BLaER1 treated with 17β-estradiol and CSF1 and Interleukin-3, amounts not matched to agents 10 nM and 100 nM (cell line): ENCODE results near the gene MAS1.

Experiments used
- H3K27ac ChIP-seq, 11 experiments: shearing (Covaris generic); formaldehyde crosslinking; 2 replicates each; pipeline ENCODE4 v1.8.1; 2022
- H3K27me3 ChIP-seq, 11 experiments: shearing (Covaris generic); formaldehyde crosslinking; 2 replicates each; pipeline ENCODE4 v1.8.1; 2022
- H3K36me3 ChIP-seq, 11 experiments: shearing (Covaris generic); formaldehyde crosslinking; 2 replicates each; pipeline ENCODE4 v1.8.1; 2022
- H3K4me1 ChIP-seq, 10 experiments: shearing (Covaris generic); formaldehyde crosslinking; 2 replicates each; pipeline ENCODE4 v1.8.1; 2022
- H3K4me2 ChIP-seq, 11 experiments: shearing (Covaris generic); formaldehyde crosslinking; 2 replicates each; pipeline ENCODE4 v1.8.1; 2022
- H3K4me3 ChIP-seq, 10 experiments: shearing (Covaris generic); formaldehyde crosslinking; 2 replicates each; pipeline ENCODE4 v1.8.1; 2022
- H3K9ac ChIP-seq, 11 experiments: shearing (Covaris generic); formaldehyde crosslinking; 2 replicates each; pipeline ENCODE4 v1.8.1; 2022
- H3K9me3 ChIP-seq, 11 experiments: shearing (Covaris generic); formaldehyde crosslinking; replicated peaks in 1 of 11; 2 replicates each; pipeline ENCODE4 v1.8.1; 2022
- H4K20me1 ChIP-seq, 11 experiments: shearing (Covaris generic); formaldehyde crosslinking; 2 replicates each; pipeline ENCODE4 v1.8.1; 2022
- Cebpa-rat ChIP-seq, 11 experiments: shearing (Covaris generic); IDR thresholded peaks; 2 replicates each; pipeline ENCODE4 v1.8.1; 2022

MAS1 gene

DNA sequence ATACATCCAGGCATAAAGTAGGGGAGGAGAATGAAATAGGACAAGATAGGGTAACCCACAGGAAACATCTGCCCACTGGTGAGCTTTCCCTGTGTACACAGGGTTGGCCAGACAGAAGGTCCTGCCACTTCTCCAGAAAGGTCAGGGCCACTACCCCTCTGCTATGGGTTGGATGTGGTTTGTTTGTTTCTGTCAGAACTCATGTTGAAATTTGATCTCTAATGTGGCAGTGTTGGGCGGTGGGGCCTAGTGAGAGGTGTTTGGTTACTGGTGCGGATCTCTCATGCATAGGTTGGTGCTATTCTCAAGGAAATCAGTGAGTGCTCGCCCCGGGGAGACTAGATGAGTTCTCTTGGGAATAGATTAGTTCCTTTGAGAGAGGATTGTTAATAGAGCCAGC lies 15.6 kb upstream of the MAS1 start:
- Histone ChIP-seq H3K9ac (no peak overlapping the region), H3K27me3 (no peaks in the 10 kb centered on the region), H3K36me3 (no peaks in the 10 kb centered on the region), H3K27ac (no peak overlapping the region), H3K4me2 (peak overlapping the region in 9 of 11 experiments; percentile 32 to 75 (median 63); a peak in 18 of 22 replicates), H3K4me1 (peaks cover 0 to 25% (median 19%) of the 10 kb centered on the region in 10 experiments; a peak in 16 of 20 replicates), H3K9me3 (no peaks in the 10 kb centered on the region; a peak in 1 of 22 replicates), H4K20me1 (no peaks in the 10 kb centered on the region), H3K4me3 (no peak overlapping the region)
- no peak for TF ChIP-seq Cebpa-rat (IDR thresholded peaks at IDR 0.05)

DNA sequence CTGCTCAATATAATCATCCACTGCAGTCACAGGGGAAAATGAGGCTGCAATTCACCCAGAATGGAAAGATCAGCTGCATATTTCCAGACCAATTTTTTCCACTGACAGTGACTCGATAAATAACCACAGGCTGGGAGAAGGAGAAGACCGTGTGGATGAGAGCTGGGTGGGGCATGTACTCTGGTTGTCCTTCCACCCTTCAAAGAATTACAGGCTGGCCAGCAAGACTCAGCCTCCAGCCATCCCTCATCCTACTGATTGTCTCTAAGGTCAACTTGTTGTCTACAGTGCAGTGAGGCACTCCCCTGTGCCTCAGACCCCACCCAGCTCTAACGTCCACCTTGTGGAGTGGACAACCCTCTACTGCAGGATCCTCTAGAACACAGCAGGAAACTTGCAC lies 14.5 kb upstream of the MAS1 start:
- TF ChIP-seq Cebpa-rat (IDR thresholded peaks at IDR 0.05), result no peak
- no peaks in the 10 kb centered on the region for H4K20me1 ChIP-seq
- H3K9me3 ChIP-seq, result no peaks in the 10 kb centered on the region; a peak in 1 of 22 replicates
- H3K36me3 ChIP-seq, result no peaks in the 10 kb centered on the region
- no peaks in the 10 kb centered on the region for H3K27me3 ChIP-seq
- peak overlapping the region in 8 of 11 experiments; percentile 40 to 75 (median 65); a peak in 15 of 22 replicates for H3K4me2 ChIP-seq
- H3K27ac ChIP-seq, result no peak overlapping the region
- H3K4me1 ChIP-seq, result peaks cover 0 to 25% (median 19%) of the 10 kb centered on the region in 10 experiments; a peak in 16 of 20 replicates
- no peak overlapping the region for H3K4me3 ChIP-seq
- H3K9ac ChIP-seq, result no peak overlapping the region

GRCh38 chr6:159877256-159877808 lies 13.5 kb upstream of the MAS1 start:
- no peak for TF ChIP-seq Cebpa-rat (IDR thresholded peaks at IDR 0.05)
- Histone ChIP-seq H3K4me2 (no peak overlapping the region), H3K27ac (no peak overlapping the region), H3K9ac (no peak overlapping the region), H3K4me1 (peaks cover 0 to 25% (median 19%) of the 10 kb centered on the region in 10 experiments; a peak in 16 of 20 replicates), H3K4me3 (no peak overlapping the region), H3K27me3 (no peaks in the 10 kb centered on the region), H3K36me3 (no peaks in the 10 kb centered on the region), H3K9me3 (no peaks in the 10 kb centered on the region; a peak in 1 of 22 replicates), H4K20me1 (no peaks in the 10 kb centered on the region)

- Histone ChIP-seq H3K27ac (no peak overlapping the region), H3K9me3 (no peaks in the 10 kb centered on the region; a peak in 1 of 22 replicates), H3K27me3 (no peaks in the 10 kb centered on the region)
Observed at GRCh38 chr6:159878341-159878740, 12.4 kb upstream of the MAS1 start.

GRCh38 chr6:159879856-159880255 lies 10.9 kb upstream of the MAS1 start:
- no peak overlapping the region for H3K27ac ChIP-seq
- no peak overlapping the region for H3K4me3 ChIP-seq
- no peak overlapping the region for H3K9ac ChIP-seq
- H3K36me3 ChIP-seq, result no peaks in the 10 kb centered on the region
- H3K4me1 ChIP-seq, result peaks cover 0 to 17% (median 16%) of the 10 kb centered on the region in 10 experiments; a peak in 16 of 20 replicates
- no peaks in the 10 kb centered on the region for H3K27me3 ChIP-seq
- no peaks in the 10 kb centered on the region; a peak in 1 of 22 replicates for H3K9me3 ChIP-seq
- H3K4me2 ChIP-seq, result no peak overlapping the region
- no peaks in the 10 kb centered on the region for H4K20me1 ChIP-seq
- TF ChIP-seq Cebpa-rat (IDR thresholded peaks at IDR 0.05), result no peak

More at GRCh38 chr6:159878341-159878740, 12.4 kb upstream of the MAS1 start:
- Histone ChIP-seq H3K36me3 (no peaks in the 10 kb centered on the region), H3K4me3 (no peak overlapping the region), H3K9ac (no peak overlapping the region), H3K4me2 (no peak overlapping the region), H4K20me1 (no peaks in the 10 kb centered on the region), H3K4me1 (peaks cover 0 to 25% (median 19%) of the 10 kb centered on the region in 10 experiments; a peak in 16 of 20 replicates)
- no peak for TF ChIP-seq Cebpa-rat (IDR thresholded peaks at IDR 0.05)

- TF ChIP-seq Cebpa-rat (IDR thresholded peaks at IDR 0.05), result no peak
- Histone ChIP-seq H3K36me3 (no peaks in the 10 kb centered on the region), H3K4me3 (no peak overlapping the region), H3K27me3 (no peaks in the 10 kb centered on the region), H3K4me2 (no peak overlapping the region), H4K20me1 (no peaks in the 10 kb centered on the region), H3K9ac (no peak overlapping the region), H3K4me1 (peaks cover 0 to 11% (median 9%) of the 10 kb centered on the region in 10 experiments; a peak in 16 of 20 replicates), H3K9me3 (no peaks in the 10 kb centered on the region; a peak in 1 of 22 replicates), H3K27ac (no peak overlapping the region)
Observed at GRCh38 chr6:159880412-159880975, 10.3 kb upstream of the MAS1 start.

DNA sequence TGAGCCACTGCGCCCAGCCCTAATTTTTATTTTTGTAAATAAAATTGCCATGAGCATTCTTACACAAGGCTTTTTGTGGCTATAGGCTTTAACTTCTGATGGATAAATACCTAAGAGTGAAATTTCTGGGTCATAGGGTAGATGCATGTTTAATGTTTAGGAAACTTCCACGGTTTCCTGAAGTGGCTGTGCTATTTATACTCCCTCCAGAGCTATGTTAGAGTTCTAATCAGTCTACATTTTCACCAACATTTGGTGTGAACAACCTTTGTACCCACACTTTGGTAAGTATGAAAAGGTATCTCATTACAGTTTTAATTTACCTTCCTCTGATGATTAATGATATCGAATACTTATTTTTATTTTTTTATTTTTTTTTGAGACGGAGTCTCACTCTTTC lies 6.1 kb upstream of the MAS1 start:
- TF ChIP-seq Cebpa-rat (IDR thresholded peaks at IDR 0.05), result no peak
- no peaks in the 10 kb centered on the region for H3K36me3 ChIP-seq
- no peak overlapping the region for H3K9ac ChIP-seq
- no peaks in the 10 kb centered on the region for H3K27me3 ChIP-seq
- H3K4me3 ChIP-seq, result no peak overlapping the region
- no peaks in the 10 kb centered on the region for H3K9me3 ChIP-seq
- H3K27ac ChIP-seq, result no peak overlapping the region
- no peaks in the 10 kb centered on the region for H3K4me1 ChIP-seq
- H4K20me1 ChIP-seq, result no peaks in the 10 kb centered on the region
- no peak overlapping the region for H3K4me2 ChIP-seq

DNA sequence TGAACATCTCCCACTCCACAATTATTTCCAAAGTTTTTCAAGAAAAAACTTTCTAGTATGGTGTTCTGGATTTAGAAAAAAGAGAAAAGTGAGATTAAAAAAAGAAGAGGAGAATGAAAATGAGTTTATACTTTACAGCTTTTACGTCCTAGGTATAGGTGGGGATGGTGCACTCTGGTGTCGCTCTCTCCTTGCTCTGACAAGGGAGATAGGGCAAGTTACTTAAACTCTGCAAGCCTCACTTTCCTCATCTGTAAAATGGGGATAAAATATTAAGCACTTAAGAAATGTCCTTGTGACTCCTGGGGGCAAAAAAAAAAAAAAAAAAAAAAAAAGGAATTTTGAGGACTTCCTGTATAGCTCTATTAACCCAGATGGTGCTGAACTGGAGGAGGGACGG lies 4.5 kb upstream of the MAS1 start:
- Histone ChIP-seq H3K4me2 (no peak overlapping the region), H3K27ac (no peak overlapping the region), H4K20me1 (no peaks in the 10 kb centered on the region), H3K9me3 (no peaks in the 10 kb centered on the region), H3K36me3 (no peaks in the 10 kb centered on the region), H3K4me1 (no peaks in the 10 kb centered on the region), H3K4me3 (no peak overlapping the region), H3K27me3 (no peaks in the 10 kb centered on the region), H3K9ac (no peak overlapping the region)
- TF ChIP-seq Cebpa-rat (IDR thresholded peaks at IDR 0.05), result no peak

DNA sequence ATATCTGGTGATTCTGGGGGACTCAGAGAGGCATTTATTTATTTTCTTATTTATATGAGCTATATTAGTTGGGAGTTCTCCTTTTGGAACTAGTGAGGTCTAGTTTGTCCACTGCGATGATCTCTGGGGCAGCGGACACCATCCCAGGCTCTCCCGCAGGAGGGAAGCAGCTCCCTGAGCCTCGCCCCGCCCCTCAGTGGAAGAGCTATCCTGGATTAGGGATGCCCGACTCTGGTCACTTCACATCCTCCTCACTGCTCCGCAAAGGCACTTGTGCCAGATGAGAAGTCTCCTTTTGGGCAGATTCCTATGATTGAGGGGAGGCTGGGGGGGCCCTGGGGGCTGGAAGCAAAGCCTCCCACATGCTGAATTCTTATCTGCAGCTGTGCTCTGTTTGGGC lies 3.6 kb upstream of the MAS1 start:
- no peaks in the 10 kb centered on the region for H3K4me1 ChIP-seq
- H3K27me3 ChIP-seq, result no peaks in the 10 kb centered on the region
- H4K20me1 ChIP-seq, result no peaks in the 10 kb centered on the region
- H3K9me3 ChIP-seq, result no peaks in the 10 kb centered on the region
- no peak overlapping the region for H3K4me2 ChIP-seq
- TF ChIP-seq Cebpa-rat (IDR thresholded peaks at IDR 0.05), result no peak
- H3K9ac ChIP-seq, result no peak overlapping the region
- no peaks in the 10 kb centered on the region for H3K36me3 ChIP-seq
- H3K27ac ChIP-seq, result no peak overlapping the region
- no peak overlapping the region for H3K4me3 ChIP-seq

DNA sequence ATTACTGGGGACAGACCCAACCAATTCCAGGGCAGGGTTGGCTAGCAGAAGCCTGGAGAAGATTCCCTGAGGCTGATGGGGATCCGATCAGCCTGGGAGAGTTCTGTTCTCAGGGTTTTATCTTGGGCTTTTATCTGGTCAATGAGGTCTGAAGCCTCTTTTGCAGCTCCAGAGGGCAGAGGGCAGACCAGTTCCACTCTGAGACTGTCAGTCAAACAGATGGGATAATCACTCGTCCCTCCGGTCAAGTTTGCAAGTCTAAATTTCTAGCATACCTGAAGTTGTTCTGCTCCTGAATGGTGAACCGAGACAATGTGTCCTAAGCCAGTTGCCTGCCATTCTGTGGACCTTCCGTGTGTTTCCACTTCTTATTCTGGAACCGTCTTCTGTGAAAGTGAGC lies 3.0 kb upstream of the MAS1 start:
- Histone ChIP-seq H3K27me3 (no peaks in the 10 kb centered on the region), H3K4me3 (no peak overlapping the region), H3K4me1 (no peaks in the 10 kb centered on the region), H3K9me3 (no peaks in the 10 kb centered on the region), H3K36me3 (no peaks in the 10 kb centered on the region), H4K20me1 (no peaks in the 10 kb centered on the region), H3K27ac (no peak overlapping the region), H3K9ac (no peak overlapping the region), H3K4me2 (no peak overlapping the region)
- TF ChIP-seq Cebpa-rat (IDR thresholded peaks at IDR 0.05), result no peak
